Vagina (tissue), 2 donors: ENCODE results near the gene SNTB2.

Source experiments
- CTCF ChIP-seq, 3 experiments: fragments of 450-650 bp in 2 of 3; fragments of 200-600 bp in 1 of 3; sonication (generic) in 1 of 3; IDR thresholded peaks; one replicate each; pipeline ENCODE4 v1.5.1; 2017 to 2019; ENCODE audit warnings: antibody characterized with exemption in 3 of 3, mild to moderate bottlenecking in 2 of 3, moderate library complexity in 2 of 3
- POLR2A ChIP-seq, 2 donors: fragments of 450-650 bp; IDR thresholded peaks; one replicate each; pipeline ENCODE4 v1.6.1; 2017; ENCODE audit warnings: antibody characterized with exemption in 2 of 2, mild to moderate bottlenecking in 2 of 2, moderate library complexity in 2 of 2

- no peak for TF ChIP-seq CTCF (IDR thresholded peaks at IDR 0.05)
- TF ChIP-seq POLR2A (IDR thresholded peaks at IDR 0.05) = no peak
These were observed 98.3 kb downstream of the SNTB2 start for GRCh38 chr16:69285240-69285639.
